Measurements from ENCODE around the gene ANO9. TPM values are rescaled to one million over a fixed set of nuclear protein-coding genes. Genes with fewer than 3 reads are reported as not detected.
A peak's percentile ranks its signal among the peaks of the same experiment; 100 is the strongest.
"Not testable (repeated sequence)": the region's sequence is repeated elsewhere in the genome, so short reads cannot be mapped to it uniquely, and the experiment has no call there.

The ANO9 gene
- total RNA-seq, 1 donor from 2014 or later = 12.8 TPM

DNA sequence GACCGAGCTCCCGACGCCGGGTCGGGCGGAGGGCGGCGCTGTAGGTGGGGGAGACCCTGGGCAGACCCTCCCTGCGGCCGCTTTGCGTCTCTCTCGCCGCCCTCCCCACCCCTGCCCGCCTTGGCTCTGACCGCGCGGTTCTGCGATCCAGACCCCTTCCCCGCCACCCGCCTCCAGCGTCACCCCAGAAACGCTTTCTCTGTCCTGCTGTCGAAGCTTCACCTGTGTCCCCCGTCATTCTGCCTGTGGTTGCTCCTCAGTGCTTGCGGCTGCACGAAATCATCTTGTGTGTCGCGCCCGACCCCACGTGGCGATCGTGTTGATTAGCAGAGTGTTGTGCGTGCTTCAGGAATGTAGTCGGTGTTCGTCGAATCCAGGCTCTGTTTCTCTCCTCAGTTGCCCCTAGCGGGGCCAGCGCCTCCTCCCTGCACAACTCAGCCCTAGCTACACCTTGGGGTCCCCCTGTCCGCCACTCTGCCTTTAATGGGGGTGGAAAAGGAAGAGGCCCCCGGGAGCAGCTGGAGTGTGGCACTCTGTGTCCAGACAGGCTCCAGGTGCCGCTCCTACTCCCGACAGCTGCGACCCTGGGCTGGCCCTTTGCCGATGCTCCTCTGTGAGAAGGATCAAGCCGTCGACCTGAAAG lies 9.1 kb upstream of the ANO9 start:
- ATAC-seq = peak; percentile 41

DNA sequence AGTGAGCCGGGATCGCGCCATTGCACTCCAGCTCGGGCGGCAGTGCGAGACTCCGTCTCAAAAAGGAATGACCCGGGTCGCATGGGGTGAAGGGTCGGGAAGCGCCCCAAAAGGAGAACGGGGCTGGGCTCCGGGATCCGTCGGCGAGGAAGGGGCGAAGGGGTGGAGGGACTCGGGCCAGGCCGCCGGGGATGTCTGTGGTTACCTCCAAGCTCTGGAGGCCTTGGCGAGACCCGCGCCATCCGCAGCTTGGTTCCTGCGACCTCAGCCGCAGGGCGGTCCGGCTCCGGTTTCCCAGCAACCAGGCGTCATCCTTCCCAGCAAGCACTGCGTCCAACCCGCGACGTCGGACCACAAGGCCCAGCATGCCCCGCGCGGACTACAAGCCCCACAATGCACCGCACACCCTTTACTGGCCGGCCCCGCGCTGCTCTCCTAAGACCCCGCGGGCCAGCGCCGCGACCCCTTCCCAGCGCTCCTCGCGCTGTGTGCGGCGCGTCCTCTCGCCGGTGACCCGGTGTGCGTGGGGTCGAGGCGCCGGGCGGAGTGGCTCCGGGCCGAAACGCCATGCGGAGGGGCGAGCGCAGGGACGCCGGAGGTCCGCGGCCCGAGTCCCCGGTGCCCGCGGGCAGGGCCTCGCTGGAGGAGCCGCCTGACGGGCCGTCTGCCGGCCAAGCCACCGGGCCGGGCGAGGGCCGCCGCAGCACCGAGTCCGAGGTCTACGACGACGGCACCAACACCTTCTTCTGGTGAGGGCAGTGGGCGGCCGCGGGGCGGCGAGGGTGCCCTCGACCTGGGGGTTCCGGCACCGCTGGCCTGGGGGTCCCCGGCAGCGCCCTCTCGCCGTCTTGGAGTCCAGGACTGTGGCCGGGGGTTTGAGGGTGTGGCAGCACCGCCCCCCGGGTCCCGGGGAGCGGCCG lies 8.3 kb upstream of the ANO9 start, which contains the start of gene PTDSS2:
PTDSS2 (plus strand) TSS at position 391 of the 920 bp plus-strand sequence; CDS start at position 568, 177 bp downstream.
- peak; percentile 86 for ATAC-seq

DNA sequence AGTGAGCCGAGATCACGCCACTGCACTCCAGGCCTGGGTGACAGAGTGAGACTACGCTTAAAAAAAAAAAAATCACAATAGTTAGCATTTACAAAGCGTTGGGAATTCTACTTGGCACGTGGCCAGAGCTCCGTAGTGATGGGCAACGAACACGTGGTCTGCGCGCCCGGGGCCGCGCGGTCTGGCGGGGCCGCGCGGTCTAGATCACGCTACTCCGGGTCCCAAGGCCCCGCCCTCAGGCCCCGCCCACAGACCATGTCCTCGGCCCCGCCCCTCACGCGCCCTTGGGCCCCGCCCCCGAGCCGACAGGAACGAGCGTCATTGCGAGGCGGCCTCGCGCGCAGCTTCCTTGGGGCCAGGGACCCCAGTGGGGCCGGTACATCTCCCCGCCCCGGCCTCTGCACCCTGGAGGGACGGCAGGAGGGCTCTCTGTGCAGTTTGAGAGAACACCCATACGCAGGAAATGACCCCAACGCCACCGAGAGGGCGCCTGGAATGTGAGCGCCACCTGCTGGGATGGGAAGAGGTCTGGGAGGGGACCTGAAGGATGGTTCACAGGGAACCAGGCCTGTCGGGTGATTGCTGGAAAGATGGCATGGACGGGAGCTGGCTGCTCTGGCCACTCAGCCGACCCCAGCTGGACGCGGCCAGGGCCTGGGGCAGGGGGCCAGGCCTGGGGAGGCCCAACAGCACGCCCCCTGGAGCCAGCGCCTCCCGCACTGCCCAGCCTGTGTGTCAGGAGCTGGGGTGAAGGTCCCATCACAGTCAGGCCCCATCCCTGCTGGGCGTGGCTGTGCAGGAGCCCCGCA lies 6.3 kb upstream of the ANO9 start:
- ATAC-seq = peak; percentile 86

DNA sequence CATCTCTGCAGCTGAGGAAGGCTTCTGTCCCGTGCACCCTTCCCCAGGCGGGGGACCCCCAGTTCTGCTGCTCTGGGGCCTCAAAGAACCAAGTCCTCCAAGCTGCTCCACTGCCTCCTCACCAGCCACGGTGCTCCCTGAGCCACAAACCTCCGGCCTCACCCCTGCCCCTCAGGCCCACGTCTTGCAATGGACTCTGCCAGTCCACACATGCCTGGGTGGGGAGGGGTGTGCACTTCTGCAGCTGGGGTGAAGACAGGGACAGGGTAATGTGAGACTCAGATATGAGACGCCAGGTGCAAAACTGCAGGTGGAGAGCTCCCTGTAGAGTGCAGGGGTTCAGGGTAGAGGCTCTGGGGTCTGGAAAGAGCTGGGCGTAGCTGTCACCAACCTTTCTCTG lies 5.1 kb upstream of the ANO9 start:
- ATAC-seq = peak; percentile 30

GRCh38 chr11:445765-446588 lies 4.2 kb upstream of the ANO9 start:
- ATAC-seq = no peak

- ATAC-seq = peak; percentile 13
Measured at GRCh38 chr11:444396-445144, 2.8 kb upstream of the ANO9 start.

DNA sequence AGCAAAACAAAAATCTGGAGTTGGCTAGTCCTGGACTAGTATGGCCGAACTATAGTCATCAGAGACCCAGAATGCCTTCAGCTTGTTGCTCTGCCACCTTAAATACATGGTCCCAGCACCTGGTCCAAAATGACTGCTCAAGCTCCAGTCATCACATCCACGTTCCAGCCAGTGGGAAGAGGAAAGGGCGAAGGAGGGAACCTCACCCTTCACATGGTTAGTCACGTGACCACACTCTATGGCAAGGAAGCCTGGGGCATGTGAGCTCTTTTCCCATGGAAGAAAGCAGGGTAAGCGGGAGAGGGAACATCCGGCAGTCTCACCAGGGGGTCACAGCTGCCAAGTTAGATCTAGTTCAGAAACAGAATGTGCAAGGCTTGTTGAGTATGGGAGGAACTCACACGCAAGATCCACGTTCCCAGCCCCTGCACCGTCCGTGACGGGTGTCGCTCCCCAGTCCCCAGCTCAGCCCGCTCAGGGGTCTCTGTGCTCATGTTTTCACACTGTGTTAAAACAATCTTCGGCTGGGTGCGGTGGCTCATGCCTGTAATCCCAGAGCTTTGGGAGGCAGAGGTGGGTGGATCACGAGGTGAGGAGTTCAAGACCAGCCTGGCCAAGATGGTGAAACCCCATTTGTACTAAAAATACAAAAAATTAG lies 1.9 kb upstream of the ANO9 start:
- no peak for ATAC-seq

GRCh38 chr11:442611-443081 lies 835 bp upstream of the ANO9 start:
- ATAC-seq = no peak

GRCh38 chr11:441043-441417 lies 781 bp downstream of the ANO9 start:
- ATAC-seq = peak; percentile 6

DNA sequence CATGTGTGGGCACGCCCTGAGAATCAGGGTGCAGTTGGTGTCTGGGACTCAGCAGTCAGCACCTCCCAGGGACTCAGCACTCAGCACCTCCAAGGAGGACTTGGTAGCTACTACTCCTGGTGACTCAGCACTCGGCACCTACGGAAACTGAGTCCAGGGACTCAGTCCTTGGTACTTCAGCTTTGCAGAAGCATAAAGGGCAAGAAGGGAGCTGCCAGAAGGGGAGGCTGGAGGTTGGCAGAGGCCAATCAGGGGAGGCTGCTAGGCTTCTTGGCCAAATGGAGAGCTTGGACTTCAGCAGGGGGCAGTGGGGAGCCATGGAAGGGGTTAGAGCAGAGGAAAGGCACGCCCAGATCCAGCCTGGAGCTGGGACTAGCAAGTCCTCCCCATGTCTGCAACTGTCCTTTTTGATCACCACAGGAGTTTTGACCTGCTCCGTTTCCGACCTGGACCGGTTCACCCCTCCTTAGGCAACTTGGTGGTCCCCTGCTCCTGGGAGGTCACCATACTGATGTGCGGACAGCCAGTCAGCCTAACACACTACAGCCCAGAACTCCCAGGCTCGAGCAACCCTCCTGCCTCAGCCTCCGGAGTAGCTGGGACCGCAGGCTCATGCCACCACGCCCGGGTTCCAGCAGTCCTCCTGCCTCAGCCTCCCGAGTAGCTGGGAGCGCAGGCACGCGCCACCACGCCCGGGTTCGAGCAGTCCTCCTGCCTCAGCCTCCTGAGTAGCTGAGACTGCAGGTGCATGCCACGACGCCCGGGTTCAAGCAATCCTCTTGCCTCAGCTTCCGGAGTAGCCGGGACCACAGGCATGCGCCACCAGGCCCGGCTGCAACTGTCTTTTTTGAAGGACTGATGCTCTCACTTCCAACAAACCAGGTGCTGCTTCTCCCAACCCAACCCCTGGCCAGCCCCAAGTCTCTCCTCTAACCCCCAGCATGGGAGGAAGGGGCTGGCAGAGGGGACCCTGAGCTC lies 1.5 kb downstream of the ANO9 start:
- no peak for ATAC-seq

DNA sequence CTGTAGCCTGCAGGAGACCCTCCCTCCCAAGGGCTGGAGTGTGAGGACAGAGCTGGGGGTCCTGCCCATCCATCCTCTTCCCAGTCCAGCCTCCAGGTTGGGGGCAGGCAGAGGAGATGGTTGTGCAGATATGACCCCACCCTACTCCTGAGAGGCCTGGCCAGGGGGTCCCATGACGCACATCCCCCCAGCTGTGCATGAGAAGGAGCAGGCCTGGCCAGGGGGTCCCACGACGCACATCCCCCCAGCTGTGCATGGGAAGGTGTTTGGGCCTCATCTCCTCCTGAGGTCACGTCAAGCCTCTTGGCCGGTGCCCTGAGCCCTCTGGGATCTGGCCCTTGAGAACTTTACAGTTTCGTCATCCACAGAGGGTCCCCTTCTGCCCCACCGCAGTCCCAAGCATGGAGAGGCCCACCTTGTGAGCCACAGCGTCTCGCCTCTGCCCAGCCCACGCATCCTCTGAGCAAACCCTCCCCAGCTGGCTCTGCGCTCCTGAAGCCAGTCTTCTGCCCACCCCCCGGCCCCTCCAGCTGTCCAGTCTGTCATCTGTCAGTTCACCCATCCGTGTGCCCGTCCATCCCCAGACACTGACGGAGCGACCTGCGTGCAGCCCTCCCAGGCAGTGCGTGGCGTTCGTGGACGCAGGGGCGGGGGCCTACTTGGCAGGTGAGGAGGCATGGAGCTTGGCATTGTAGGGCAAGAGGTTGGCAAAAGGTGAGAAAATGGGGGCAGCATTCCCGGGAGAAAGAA lies 2.3 kb downstream of the ANO9 start:
- ATAC-seq = no peak

DNA sequence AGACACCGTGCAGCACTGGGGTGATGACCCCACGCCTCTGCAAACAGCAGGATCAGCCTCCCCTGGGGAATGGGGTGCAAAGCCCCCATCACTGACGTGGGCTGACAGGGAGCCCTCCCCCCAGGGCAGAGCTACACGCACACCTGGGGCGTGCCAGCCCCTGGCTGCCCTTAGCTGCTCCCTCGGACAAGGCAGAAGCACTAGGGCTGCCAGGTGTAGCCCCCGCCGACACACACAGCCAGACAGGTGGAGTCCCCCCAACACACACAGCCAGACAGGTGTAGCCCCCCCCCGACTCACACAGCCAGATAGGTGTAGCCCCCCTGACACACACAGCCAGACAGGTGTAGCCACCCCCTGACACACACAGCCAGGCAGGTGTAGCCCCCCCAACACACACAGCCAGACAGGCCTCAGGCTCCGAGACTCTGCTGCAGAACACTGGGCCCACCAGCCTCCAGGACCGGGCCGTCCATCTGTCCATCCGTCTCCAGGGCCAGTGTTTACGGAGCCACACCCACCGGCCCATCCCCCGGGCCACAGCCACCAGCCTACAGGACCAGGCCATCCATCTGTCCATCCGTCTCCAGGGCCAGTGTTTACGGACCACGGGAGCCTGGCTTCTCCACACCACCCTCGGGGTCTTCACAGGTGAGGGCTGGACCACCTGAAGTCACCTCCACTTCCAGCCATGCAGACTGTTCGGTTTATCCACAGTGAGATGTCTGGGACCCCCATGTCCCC lies 3.5 kb downstream of the ANO9 start:
- ATAC-seq = no peak

DNA sequence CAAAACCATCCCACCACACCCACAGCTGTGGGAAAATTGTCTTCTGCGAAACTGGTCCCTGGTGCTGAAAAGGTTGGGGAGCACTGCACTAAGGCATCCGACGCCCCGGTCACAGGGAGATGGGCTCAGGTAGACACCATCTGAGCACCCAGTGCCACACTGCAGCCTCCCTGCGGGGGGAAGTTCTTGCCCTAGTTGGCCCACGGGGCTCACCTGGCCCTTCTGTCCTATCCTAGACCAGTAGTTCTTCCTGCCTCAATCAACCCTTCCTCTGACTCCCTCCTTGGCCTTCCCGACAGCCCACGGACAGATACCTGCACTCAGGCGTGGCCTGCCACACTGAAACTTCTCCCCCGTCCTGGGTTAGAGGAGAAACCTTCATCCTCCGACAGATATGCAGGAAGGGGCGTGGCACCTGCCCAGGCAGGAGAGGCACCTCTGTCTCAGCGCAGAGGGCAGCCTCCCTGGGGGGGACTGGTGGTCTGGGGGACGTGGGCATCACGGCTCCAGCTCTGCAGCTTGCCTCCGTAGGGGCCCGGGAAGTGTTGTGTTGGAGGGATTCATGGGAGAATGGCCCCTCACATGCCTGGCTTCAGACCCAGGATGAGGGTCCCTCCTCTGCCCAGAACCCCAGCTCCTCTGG lies 4.5 kb downstream of the ANO9 start:
- no peak for ATAC-seq

DNA sequence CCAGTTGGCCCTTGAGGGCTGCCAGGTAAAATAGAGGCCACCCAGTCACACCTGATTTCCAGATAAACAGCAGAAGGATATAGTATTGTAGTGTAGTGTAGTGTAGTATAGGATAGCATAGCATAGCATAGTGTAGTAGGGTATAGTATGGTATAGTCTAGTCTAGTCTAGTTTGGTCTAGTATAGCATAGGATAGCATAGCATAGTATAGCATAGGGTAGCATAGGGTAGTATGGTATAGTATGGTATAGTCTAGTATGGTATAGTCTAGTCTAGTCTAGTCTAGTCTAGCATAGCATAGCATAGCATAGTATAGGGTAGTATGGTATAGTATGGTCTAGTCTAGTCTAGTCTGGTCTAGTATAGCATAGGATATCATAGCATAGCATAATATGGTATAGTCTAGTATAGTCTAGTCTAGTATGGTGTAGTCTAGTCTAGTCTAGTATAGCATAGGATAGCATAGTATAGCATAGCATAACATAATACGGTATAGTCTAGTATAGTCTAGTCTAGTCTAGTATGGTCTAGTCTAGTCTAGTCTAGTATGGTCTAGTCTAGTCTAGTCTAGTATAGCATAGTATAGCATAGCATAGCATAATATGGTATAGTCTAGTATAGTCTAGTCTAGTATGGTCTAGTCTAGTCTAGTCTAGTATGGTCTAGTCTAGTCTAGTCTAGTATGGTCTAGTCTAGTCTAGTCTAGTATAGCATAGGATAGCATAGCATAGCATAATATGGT lies 6.6 kb downstream of the ANO9 start:
- not testable (repeated sequence) for ATAC-seq

DNA sequence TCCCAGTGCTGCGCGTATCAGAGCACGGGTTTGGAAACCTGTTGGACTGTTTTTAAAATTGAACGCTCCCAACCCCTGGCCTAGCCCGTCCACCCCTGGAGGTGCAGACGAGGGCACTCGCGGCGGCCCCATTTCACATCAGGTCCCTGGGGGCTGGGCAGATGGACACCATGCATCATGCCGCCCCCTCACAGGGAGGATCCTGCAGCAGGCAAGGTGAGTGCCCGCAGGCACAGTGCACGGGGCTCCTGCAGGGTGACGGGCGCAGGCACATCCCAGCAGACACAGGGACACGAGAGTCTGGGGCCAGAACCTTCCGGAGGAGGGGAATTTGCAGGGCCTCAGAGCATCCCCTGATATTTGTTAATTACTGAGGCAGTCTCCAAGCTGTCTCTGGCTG lies 7.3 kb downstream of the ANO9 start:
- no peak for ATAC-seq

DNA sequence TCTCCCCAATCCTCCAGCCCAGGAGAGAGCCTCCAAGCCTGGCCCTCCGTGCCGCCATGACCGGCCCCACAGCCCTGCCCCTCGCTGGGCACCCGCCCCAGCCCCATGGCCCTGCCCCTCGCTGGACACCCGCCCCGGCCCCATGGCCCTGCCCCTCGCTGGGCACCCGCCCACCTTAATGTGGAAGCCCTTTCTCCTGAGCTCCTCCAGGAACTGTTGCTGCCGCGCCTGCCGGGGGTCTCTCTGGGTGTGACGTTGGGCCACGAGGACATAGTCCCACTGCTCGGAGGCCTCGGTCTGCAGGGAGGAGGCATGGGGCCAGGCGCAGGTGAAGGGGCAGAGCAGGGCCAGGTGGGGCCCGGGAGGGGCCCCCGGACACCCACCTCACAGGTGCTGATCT lies 8.2 kb downstream of the ANO9 start:
- no peak for ATAC-seq

DNA sequence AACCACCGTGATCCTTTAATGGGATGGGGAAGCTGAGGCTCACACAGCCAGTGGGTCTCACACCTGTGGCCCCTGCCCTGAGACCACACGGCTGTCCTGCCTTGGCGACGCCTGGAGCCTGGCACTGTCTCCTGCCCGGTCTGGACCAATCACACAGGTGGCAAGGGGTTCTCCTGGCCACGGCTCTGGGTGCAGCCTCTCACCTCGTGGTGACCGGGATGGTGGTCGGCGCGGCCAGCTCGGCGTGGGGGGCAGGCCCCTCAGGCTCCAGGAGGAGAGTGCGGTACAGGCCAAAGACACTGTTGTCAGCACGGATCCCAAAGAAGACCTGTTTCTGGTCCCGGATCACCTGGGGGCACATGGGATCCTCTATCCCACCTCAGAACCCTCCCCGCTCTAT lies 8.7 kb downstream of the ANO9 start:
- ATAC-seq = no peak

Data from esophagus mucosa (tissue), 1 donor.